HepG2 (cell line): ENCODE data around the gene HAUS1. TPM values are rescaled to one million over a fixed set of nuclear protein-coding genes. Genes with fewer than 3 reads are reported as not detected.

ENCODE experiments used
- ASH2L ChIP-seq: fragments of 300-600, 200-600 bp; sonication (generic); IDR thresholded peaks from 2 replicates; pipeline ENCODE4 v1.7.0; 2017; ENCODE audit warnings: low read depth, mild to moderate bottlenecking, moderate library complexity, mixed read lengths, low read length; ENCODE audit not compliant: insufficient read length
- ATF7 ChIP-seq, 2 experiments: fragments of 450-650 bp in 1 of 2; sonication (generic) in 1 of 2; formaldehyde crosslinking in 1 of 2; IDR thresholded peaks; 2 replicates each; pipeline versions ENCODE4 v1.4.0 to v1.6.1; 2016 to 2020; ENCODE audit warnings: antibody characterized with exemption in 1 of 2, mild to moderate bottlenecking in 1 of 2, missing genetic modification reagents in 1 of 2
- FOSL2 ChIP-seq: sonication (generic); formaldehyde crosslinking; IDR thresholded peaks from 2 replicates; pipeline ENCODE4 v1.4.0; 2020; ENCODE audit warnings: missing genetic modification reagents
- FOXP1 ChIP-seq, 2 experiments: fragments of 450-650 bp in 1 of 2; IDR thresholded peaks; 2 replicates each; pipeline ENCODE4 v1.6.1; 2017 to 2018; ENCODE audit warnings: antibody characterized with exemption in 1 of 2
- GABPA ChIP-seq, 2 experiments: IDR thresholded peaks; 2 replicates each; pipeline ENCODE4 v1.6.1; 2011 to 2016; ENCODE audit warnings: low read depth in 2 of 2, low read length in 1 of 2, missing biosample characterization in 1 of 2, missing genetic modification characterization in 1 of 2
- HOXA7 ChIP-seq: sonication (generic); formaldehyde crosslinking; IDR thresholded peaks from 2 replicates; pipeline ENCODE4 v1.8.1; 2022; ENCODE audit warnings: mild to moderate bottlenecking, missing genetic modification reagents, moderate library complexity
- HOXD1 ChIP-seq: sonication (generic); formaldehyde crosslinking; IDR thresholded peaks from 2 replicates; pipeline ENCODE4 v1.5.0; 2020; ENCODE audit warnings: missing genetic modification reagents
- PHF8 ChIP-seq: sonication (generic); formaldehyde crosslinking; IDR thresholded peaks from 2 replicates; pipeline ENCODE4 v1.5.0; 2020; ENCODE audit warnings: missing genetic modification reagents
- RFX1 ChIP-seq: fragments of 450-650 bp; IDR thresholded peaks from 2 replicates; pipeline ENCODE4 v1.6.1; 2017
- SCMH1 ChIP-seq: sonication (generic); formaldehyde crosslinking; IDR thresholded peaks from 2 replicates; pipeline ENCODE4 v1.9.0; 2021; ENCODE audit warnings: missing genetic modification reagents, mild to moderate bottlenecking, borderline replicate concordance
- SRSF1 ChIP-seq: fragments of 200-400 bp; formaldehyde crosslinking; optimal IDR thresholded peaks from 2 replicates; pipeline ENCODE3; 2017; ENCODE audit warnings: mild to moderate bottlenecking, low read depth, low read length, moderate library complexity
- TCF7L2 ChIP-seq: IDR thresholded peaks from 2 replicates; pipeline ENCODE4 v1.6.1; 2011; ENCODE audit warnings: mild to moderate bottlenecking, low read depth, low read length, moderate library complexity
- TEAD2 ChIP-seq: sonication (generic); formaldehyde crosslinking; IDR thresholded peaks from 2 replicates; pipeline ENCODE4 v1.9.0; 2021; ENCODE audit warnings: missing genetic modification reagents
- ZNF205 ChIP-seq: IDR thresholded peaks from 2 replicates; pipeline ENCODE4 v1.6.1; 2018; ENCODE audit warnings: missing biosample characterization, missing genetic modification reagents
- ZNF333 ChIP-seq: sonication (generic); formaldehyde crosslinking; IDR thresholded peaks from 2 replicates; pipeline ENCODE4 v1.4.0; 2020; ENCODE audit warnings: mild to moderate bottlenecking, missing genetic modification reagents, borderline replicate concordance
- ZNF484 ChIP-seq: sonication (generic); formaldehyde crosslinking; IDR thresholded peaks from 2 replicates; pipeline ENCODE4 v1.5.1; 2020; ENCODE audit warnings: mild to moderate bottlenecking, low read depth, missing genetic modification reagents, borderline replicate concordance
- polyA plus RNA-seq, 8 experiments: library from polyadenylated mRNA; depleted of rRNA in 3 of 8; stranded (reverse) in 7 of 8; unstranded in 1 of 8; fragments of >200 nt; fragmentation: Illumina TruSeq in 4 of 8; extraction: Trizol in 4 of 8; gene quantifications; 2 replicates each; pipeline versions ENCODE4 v1.2.1 to v1.2.3, GENCODE V29; 2011 to 2016; ENCODE audit warnings: low read depth in 4 of 8, missing spikeins in 1 of 8, mixed read lengths in 1 of 8; ENCODE audit not compliant: insufficient read depth in 1 of 8
- total RNA-seq, 5 experiments: library from RNA; depleted of rRNA; stranded (reverse); fragments of >200 nt; fragmentation: Illumina TruSeq; extraction: Trizol; gene quantifications; 2 replicates each; pipeline ENCODE4 v1.2.3, GENCODE V29; 2016; ENCODE audit warnings: low read depth in 1 of 5
- TF ChIP-seq, protein P1 (sequence below): sonication (generic); formaldehyde crosslinking; IDR thresholded peaks from 2 replicates; pipeline ENCODE4 v1.5.0; 2020; ENCODE audit warnings: missing genetic modification reagents, mild to moderate bottlenecking, borderline replicate concordance
- TF ChIP-seq, protein P2 (sequence below): sonication (generic); formaldehyde crosslinking; IDR thresholded peaks from 2 replicates; pipeline ENCODE4 v1.4.0; 2020; ENCODE audit warnings: mild to moderate bottlenecking, missing genetic modification reagents
- TF ChIP-seq, protein P3 (sequence below): sonication (generic); formaldehyde crosslinking; IDR thresholded peaks from 2 replicates; pipeline ENCODE4 v1.5.1; 2020; ENCODE audit warnings: missing genetic modification reagents, mild to moderate bottlenecking, borderline replicate concordance
- TF ChIP-seq, protein P4 (sequence below): sonication (generic); formaldehyde crosslinking; IDR thresholded peaks from 2 replicates; pipeline ENCODE4 v1.4.0; 2020; ENCODE audit warnings: missing genetic modification reagents; ENCODE audit errors: not compliant biosample characterization
- TF ChIP-seq, protein P5 (sequence below): sonication (generic); formaldehyde crosslinking; conservative IDR thresholded peaks from 2 replicates; pipeline ENCODE4 v1.8.0; 2022; ENCODE audit warnings: mild to moderate bottlenecking, moderate library complexity, missing genetic modification reagents
- TF ChIP-seq, protein P6 (sequence below): sonication (generic); formaldehyde crosslinking; IDR thresholded peaks from 2 replicates; pipeline ENCODE4 v1.5.0; 2020; ENCODE audit warnings: missing genetic modification reagents

HAUS1 gene
- total and polyA plus RNA-seq, 2 of the 13 experiments (the other 11 are each of a cell fraction or from before 2014, with no cell fraction given): 20.6 to 59.2 TPM

DNA sequence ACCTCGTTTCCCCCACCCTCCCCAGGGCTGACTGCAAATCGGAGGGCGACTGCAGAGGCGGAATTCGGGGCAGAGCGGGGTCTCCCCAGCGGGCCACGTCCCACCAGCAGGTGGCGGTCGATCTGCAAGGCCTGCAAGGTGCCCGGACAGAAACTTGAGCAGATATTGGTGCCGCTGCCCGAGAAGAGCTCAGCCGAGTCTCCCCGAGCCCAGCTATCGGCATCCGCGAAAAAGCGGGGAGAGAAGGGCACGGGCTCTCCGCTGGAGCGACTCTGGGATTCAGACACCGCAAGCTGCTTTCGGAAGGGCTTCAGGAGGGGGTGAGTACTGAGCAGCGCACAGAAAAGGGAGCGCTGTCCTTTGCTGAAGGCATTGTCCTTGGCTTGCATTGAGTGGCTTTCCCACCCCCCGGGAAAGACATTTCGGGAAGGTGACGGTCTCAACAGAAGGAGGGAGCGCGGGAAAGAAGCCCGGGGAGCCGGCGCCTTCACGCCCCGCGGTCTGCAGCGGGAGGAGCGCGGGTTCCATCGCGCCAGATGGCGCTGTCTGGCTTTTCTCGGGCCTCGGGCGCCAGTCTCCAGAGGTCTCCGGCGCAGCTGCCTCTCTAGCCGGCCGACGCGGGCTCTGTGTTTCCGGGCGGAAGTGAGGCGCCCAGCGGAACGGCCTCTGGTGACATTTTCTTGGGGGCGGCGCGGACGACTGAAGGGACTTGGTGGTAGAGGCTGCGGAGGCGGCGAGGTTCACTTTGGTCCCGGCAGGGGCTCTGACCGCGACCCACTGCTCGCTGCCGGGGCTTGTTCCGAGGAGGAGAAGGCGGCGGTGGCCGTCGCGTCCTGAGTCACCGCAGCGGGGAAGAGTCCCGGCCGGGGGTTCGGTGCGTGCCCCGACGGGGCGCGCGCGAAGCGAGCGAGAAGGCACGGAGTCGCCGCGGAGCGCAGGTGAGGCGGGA lies 69.5 kb downstream of the HAUS1 start (continued):
- peak; percentile 86 for TF ChIP-seq GABPA (IDR thresholded peaks at IDR 0.05; ENCODE audit: low read depth, low read length)
- TF ChIP-seq GABPA (CRISPR knock-in tag; IDR thresholded peaks at IDR 0.05; ENCODE audit: low read depth): peak; percentile 95
- TF ChIP-seq TEAD2 (CRISPR knock-in tag): no peak
- TF ChIP-seq, protein P1, sequence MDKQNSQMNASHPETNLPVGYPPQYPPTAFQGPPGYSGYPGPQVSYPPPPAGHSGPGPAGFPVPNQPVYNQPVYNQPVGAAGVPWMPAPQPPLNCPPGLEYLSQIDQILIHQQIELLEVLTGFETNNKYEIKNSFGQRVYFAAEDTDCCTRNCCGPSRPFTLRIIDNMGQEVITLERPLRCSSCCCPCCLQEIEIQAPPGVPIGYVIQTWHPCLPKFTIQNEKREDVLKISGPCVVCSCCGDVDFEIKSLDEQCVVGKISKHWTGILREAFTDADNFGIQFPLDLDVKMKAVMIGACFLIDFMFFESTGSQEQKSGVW (CRISPR knock-in tag): no peak
- no peak for TF ChIP-seq RFX1
- TF ChIP-seq, protein P2, sequence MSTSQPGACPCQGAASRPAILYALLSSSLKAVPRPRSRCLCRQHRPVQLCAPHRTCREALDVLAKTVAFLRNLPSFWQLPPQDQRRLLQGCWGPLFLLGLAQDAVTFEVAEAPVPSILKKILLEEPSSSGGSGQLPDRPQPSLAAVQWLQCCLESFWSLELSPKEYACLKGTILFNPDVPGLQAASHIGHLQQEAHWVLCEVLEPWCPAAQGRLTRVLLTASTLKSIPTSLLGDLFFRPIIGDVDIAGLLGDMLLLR (CRISPR knock-in tag): no peak
- peak; percentile 72 for TF ChIP-seq SRSF1
- peak; percentile 8; the same call in 1 of the 2 replicates for TF ChIP-seq FOSL2 (CRISPR knock-in tag)
- peak; percentile 80 for TF ChIP-seq PHF8 (CRISPR knock-in tag)
- TF ChIP-seq, protein P3, sequence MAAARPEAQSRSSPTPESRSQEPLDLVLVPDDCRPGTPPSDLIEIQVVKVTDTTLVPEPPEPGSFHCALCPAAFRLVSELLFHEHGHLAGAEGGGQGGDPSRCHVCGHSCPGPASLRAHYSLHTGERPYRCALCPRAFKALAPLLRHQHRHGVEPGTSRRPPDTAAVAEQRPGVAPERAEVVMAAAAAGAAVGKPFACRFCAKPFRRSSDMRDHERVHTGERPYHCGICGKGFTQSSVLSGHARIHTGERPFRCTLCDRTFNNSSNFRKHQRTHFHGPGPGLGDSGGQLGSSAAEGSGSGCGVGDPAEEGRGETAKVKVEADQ (CRISPR knock-in tag): no peak; the same call in 1 of the 2 replicates
- TF ChIP-seq HOXA7 (CRISPR knock-in tag): no peak
- 0 out of 2 replicates have a peak, but pooled peaks have one; percentile 29 for TF ChIP-seq HOXD1
- TF ChIP-seq ZNF205: peak; percentile 55; the same call in 1 of the 2 replicates
- peak; percentile 18; the same call in 1 of the 2 replicates for TF ChIP-seq ZNF333 (CRISPR knock-in tag)
- TF ChIP-seq, protein P4, sequence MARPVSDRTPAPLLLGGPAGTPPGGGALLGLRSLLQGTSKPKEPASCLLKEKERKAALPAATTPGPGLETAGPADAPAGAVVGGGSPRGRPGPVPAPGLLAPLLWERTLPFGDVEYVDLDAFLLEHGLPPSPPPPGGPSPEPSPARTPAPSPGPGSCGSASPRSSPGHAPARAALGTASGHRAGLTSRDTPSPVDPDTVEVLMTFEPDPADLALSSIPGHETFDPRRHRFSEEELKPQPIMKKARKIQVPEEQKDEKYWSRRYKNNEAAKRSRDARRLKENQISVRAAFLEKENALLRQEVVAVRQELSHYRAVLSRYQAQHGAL (CRISPR knock-in tag): no peak
- peak; percentile 96 for TF ChIP-seq ASH2L
- no peak for TF ChIP-seq ATF7 (IDR thresholded peaks at IDR 0.05)
- TF ChIP-seq ATF7 (CRISPR knock-in tag; IDR thresholded peaks at IDR 0.05): 0 out of 2 replicates have a peak, but pooled peaks have one; percentile 42
- TF ChIP-seq SCMH1 (CRISPR knock-in tag): no peak
- TF ChIP-seq, protein P5, sequence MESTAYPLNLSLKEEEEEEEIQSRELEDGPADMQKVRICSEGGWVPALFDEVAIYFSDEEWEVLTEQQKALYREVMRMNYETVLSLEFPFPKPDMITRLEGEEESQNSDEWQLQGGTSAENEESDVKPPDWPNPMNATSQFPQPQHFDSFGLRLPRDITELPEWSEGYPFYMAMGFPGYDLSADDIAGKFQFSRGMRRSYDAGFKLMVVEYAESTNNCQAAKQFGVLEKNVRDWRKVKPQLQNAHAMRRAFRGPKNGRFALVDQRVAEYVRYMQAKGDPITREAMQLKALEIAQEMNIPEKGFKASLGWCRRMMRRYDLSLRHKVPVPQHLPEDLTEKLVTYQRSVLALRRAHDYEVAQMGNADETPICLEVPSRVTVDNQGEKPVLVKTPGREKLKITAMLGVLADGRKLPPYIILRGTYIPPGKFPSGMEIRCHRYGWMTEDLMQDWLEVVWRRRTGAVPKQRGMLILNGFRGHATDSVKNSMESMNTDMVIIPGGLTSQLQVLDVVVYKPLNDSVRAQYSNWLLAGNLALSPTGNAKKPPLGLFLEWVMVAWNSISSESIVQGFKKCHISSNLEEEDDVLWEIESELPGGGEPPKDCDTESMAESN (CRISPR knock-in tag): 0 out of 2 replicates have a peak, but pooled peaks have one; percentile 48
- TF ChIP-seq ZNF484 (CRISPR knock-in tag): no peak
- TF ChIP-seq FOXP1 (IDR thresholded peaks at IDR 0.05): no peak
- no peak for TF ChIP-seq FOXP1 (CRISPR knock-in tag; IDR thresholded peaks at IDR 0.05)
- TF ChIP-seq TCF7L2: no peak
- TF ChIP-seq, protein P6, sequence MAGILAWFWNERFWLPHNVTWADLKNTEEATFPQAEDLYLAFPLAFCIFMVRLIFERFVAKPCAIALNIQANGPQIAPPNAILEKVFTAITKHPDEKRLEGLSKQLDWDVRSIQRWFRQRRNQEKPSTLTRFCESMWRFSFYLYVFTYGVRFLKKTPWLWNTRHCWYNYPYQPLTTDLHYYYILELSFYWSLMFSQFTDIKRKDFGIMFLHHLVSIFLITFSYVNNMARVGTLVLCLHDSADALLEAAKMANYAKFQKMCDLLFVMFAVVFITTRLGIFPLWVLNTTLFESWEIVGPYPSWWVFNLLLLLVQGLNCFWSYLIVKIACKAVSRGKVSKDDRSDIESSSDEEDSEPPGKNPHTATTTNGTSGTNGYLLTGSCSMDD (CRISPR knock-in tag): no peak
